ENCODE measurements around the gene NGDN.

NGDN gene

DNA sequence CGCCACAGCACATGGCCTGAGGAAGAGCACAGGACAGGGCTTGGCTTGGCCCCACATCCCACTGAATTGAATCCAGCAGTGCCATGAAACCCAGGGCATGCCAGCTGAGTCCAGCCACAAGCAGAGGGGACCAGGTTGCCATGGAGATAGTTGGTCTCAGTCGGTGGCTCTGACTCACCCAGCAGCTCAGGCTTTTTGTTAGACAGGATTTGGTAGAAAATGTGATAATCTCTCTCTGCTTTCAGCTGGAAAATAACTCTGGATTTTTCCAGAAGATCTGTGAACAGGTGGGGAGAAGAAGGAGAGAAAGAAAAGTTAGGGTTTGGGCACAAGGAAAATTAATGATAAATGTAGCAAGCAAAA lies 38.8 kb upstream of the NGDN start:
- TF ChIP-seq, protein P1, sequence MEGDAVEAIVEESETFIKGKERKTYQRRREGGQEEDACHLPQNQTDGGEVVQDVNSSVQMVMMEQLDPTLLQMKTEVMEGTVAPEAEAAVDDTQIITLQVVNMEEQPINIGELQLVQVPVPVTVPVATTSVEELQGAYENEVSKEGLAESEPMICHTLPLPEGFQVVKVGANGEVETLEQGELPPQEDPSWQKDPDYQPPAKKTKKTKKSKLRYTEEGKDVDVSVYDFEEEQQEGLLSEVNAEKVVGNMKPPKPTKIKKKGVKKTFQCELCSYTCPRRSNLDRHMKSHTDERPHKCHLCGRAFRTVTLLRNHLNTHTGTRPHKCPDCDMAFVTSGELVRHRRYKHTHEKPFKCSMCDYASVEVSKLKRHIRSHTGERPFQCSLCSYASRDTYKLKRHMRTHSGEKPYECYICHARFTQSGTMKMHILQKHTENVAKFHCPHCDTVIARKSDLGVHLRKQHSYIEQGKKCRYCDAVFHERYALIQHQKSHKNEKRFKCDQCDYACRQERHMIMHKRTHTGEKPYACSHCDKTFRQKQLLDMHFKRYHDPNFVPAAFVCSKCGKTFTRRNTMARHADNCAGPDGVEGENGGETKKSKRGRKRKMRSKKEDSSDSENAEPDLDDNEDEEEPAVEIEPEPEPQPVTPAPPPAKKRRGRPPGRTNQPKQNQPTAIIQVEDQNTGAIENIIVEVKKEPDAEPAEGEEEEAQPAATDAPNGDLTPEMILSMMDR (IDR thresholded peaks at IDR 0.05; ENCODE audit: borderline replicate concordance, insufficient read depth, low read depth, low read length), result no peak
- no peak overlapping the region for H3K4me3 ChIP-seq (ENCODE audit: low read depth, low read length)

- no peak overlapping the region for H3K4me3 ChIP-seq (ENCODE audit: low read depth, low read length)
- TF ChIP-seq, protein P1 (IDR thresholded peaks at IDR 0.05; ENCODE audit: borderline replicate concordance, insufficient read depth, low read depth, low read length), result no peak
Measured at GRCh38 chr14:23431486-23431885, 38.0 kb upstream of the NGDN start.

DNA sequence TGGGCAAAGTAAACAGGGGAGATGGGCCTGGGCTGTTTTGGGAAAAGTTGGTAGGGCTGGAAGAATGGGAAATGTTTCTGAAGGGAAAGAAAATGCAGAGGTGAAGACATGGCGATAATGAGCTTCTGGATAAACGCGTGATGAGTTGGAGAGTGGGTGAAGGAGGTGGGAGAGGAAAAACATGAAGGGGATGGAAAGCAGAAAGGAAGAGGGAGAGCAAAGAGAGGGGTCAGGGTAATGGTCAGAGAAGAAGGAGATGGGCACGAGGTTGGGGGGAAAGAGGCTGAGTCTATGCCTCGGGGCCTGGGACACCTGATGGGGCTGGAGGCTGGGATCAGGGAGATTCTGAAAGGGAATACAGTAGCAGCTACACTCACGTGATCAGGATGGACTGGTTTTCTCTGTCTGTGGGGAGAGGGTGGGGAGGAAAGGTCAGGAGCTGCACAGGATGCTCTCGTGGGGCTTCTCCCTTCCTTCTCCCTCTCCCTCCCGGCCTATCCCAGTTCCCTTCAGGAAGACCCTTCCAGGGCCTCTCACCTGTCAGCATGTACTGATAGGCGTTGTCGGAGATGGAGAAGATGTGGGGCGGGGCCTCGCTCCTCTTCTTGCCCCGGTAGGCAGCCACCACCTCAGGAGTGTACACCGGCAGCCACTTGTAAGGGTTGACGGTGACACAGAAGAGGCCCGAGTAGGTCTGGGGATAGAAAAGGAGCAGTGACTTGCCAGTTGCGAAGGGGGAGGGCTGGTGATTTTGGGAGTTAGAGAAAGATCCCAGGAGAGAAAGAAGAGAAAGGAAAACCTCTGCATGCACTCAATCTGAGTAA lies 37.2 kb upstream of the NGDN start:
- H3K4me3 ChIP-seq (ENCODE audit: low read depth, low read length), result no peak overlapping the region
- TF ChIP-seq, protein P1 (IDR thresholded peaks at IDR 0.05; ENCODE audit: borderline replicate concordance, insufficient read depth, low read depth, low read length), result no peak

DNA sequence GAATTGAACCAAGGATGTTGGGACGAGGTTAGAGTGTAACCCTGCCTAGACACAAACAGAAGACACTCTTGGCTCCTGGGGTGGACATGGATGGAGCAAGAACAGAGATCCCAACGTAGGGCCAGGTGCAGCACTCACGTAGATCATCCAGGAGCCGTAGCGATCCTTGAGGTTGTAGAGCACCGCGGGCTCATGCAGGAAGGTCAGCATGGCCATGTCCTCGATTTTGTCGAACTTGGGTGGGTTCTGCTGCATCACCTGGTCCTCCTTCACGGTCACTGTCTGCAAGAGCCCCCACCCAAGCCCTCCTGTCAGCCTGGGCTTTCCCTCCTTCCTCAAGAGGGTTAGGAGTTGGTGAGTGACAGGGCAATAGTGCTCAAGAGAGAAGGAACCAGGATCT lies 36.6 kb upstream of the NGDN start:
- TF ChIP-seq, protein P1 (IDR thresholded peaks at IDR 0.05; ENCODE audit: borderline replicate concordance, insufficient read depth, low read depth, low read length), result no peak
- H3K4me3 ChIP-seq (ENCODE audit: low read depth, low read length), result no peak overlapping the region

DNA sequence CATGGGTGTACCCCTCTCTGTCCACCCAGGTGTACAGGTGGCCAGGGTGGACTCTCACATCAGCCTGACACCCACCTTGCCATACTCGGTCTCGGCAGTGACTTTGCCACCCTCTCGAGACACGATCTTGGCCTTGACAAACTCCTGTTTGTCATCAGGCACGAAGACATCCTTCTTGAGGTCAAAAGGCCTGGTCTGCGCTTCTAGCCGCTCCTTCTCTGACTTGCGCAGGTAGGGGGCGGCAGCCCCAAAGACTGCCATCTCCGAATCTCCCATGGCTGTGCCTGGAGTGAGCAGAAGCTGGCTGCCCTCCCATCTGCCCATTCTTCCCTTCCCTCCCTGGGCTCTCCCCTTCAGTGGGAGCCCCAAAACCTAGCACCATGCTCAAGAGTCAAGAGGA lies 36.0 kb upstream of the NGDN start:
- TF ChIP-seq, protein P1 (IDR thresholded peaks at IDR 0.05; ENCODE audit: borderline replicate concordance, insufficient read depth, low read depth, low read length), result no peak
- no peak overlapping the region for H3K4me3 ChIP-seq (ENCODE audit: low read depth, low read length)

- no peak overlapping the region for H3K4me3 ChIP-seq (ENCODE audit: low read depth, low read length)
- TF ChIP-seq, protein P1 (IDR thresholded peaks at IDR 0.05; ENCODE audit: borderline replicate concordance, insufficient read depth, low read depth, low read length), result no peak
Measured at GRCh38 chr14:23434488-23435222, 34.8 kb upstream of the NGDN start.
